CD4-positive, alpha-beta T cell (primary cell): ENCODE measurements around the gene TOLLIP. TPM values are rescaled to one million over a fixed set of nuclear protein-coding genes. Genes with fewer than 3 reads are reported as not detected.

Experiments
- ATAC-seq: fragments of 200-7000 bp; cut with Tn5 transposase; one replicate; pipeline ENCODE4 v1.10.0; 2022; ENCODE audit warnings: mild to moderate bottlenecking; ENCODE audit not compliant: poor library complexity
- CTCF ChIA-PET: fragments of 350-600 bp; sonication (Branson Sonifier 250); formaldehyde crosslinking; loops from one replicate; lab custom pipeline; 2021; ENCODE audit warnings: antibody characterized with exemption, inconsistent platforms; lab: Charles Lee
- POLR2A ChIA-PET: fragments of 350-600 bp; sonication (Branson Sonifier 250); formaldehyde crosslinking; loops from one replicate; lab custom pipeline; 2021; ENCODE audit warnings: antibody characterized with exemption, inconsistent platforms; lab: Charles Lee
- DNase-seq, 14 experiments: peaks; one replicate each; pipeline ENCODE4 v3.0.0-alpha.2; 2013 to 2020; ENCODE audit warnings: mixed read lengths in 2 of 14
- H3K27ac ChIP-seq, 2 donors: one replicate each; pipeline versions ENCODE4 v1.5.1 to v1.7.0; 2013; ENCODE audit warnings: low read length in 2 of 2, low read depth in 1 of 2, mild to moderate bottlenecking in 1 of 2
- H3K27me3 ChIP-seq, 2 experiments: 1 replicate in 1 of 2; 2 replicates in 1 of 2; pipeline versions ENCODE4 v1.6.1 to v1.7.0; 2013; ENCODE audit warnings: low read length in 2 of 2, control low read depth in 1 of 2, mild to moderate bottlenecking in 1 of 2, moderate library complexity in 1 of 2; ENCODE audit not compliant: insufficient read depth in 2 of 2, control insufficient read depth in 1 of 2
- H3K36me3 ChIP-seq: one replicate; pipeline ENCODE4 v1.6.1; 2013; ENCODE audit warnings: low read length, control low read depth; ENCODE audit not compliant: insufficient read depth
- H3K4me1 ChIP-seq: one replicate; pipeline ENCODE4 v1.6.1; 2013; ENCODE audit warnings: low read length, control low read depth; ENCODE audit not compliant: insufficient read depth
- H3K4me3 ChIP-seq: one replicate; pipeline ENCODE4 v1.5.1; 2013; ENCODE audit warnings: mild to moderate bottlenecking, low read length, moderate library complexity
- H3K9me3 ChIP-seq, 2 experiments: 1 replicate in 1 of 2; 2 replicates in 1 of 2; pipeline versions ENCODE4 v1.6.1 to v1.7.0; 2013; ENCODE audit warnings: low read length in 2 of 2, mild to moderate bottlenecking in 2 of 2, control low read depth in 1 of 2, moderate library complexity in 1 of 2; ENCODE audit not compliant: control insufficient read depth in 1 of 2, insufficient read depth in 1 of 2
- H3K27ac Mint-ChIP-seq: one replicate; pipeline ENCODE4 v1.8.0; 2020; ENCODE audit warnings: mixed read lengths
- H3K27me3 Mint-ChIP-seq: one replicate; pipeline ENCODE4 v1.8.0; 2021; ENCODE audit warnings: mixed read lengths
- H3K36me3 Mint-ChIP-seq: one replicate; pipeline ENCODE4 v1.8.0; 2021; ENCODE audit warnings: low read depth, mixed read lengths
- H3K4me1 Mint-ChIP-seq: one replicate; pipeline ENCODE4 v1.8.0; 2021; ENCODE audit warnings: low read depth, mixed read lengths
- H3K4me3 Mint-ChIP-seq: one replicate; pipeline ENCODE4 v1.8.0; 2020; ENCODE audit warnings: mild to moderate bottlenecking, mixed read lengths
- H3K9me3 Mint-ChIP-seq: one replicate; pipeline ENCODE4 v1.8.0; 2020; ENCODE audit warnings: mixed read lengths
- intact Hi-C, 2 experiments: fragments of 100-400 bp; cut with DNase I in 1 of 2; cut with micrococcal nuclease in 1 of 2; formaldehyde crosslinking; loops; one replicate each; pipeline versions ENCODE4 v1.15.1 to v1.9.0; 2023 to 2025; cut with DNase I, micrococcal nuclease
- total RNA-seq, 174 experiments: library from RNA in 2 of 174; stranded (reverse) in 2 of 174; gene quantifications; one replicate each; pipeline ENCODE4 v1.2.3 and lab custom pipeline; 2021 to 2026
- TF ChIP-seq, protein P1 (sequence below): fragments of 200-600 bp; IDR thresholded peaks from one replicate; pipeline ENCODE4 v1.8.0; 2022; ENCODE audit warnings: antibody characterized with exemption, mild to moderate bottlenecking

Gene TOLLIP
- total RNA-seq, 2 experiments from 2014 or later, result 38.9 to 41.0 TPM

DNA sequence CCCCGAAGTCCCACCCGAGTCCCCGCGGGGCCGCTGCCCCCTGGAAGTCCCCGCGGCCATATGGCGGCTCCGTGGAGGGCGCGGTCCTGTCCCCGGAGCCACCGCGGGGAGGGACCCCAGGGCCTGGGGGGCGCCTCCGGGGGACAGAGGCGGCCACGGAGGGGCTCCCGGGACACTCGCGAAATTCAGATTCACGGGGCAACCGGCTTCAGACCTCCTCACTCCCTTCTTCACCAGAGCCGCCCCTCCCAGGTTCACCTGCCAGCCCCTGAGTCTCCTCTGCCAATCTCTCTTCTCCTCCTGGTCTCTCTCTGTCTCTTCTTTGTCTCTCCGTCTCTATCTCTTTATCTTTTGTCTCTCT lies 28.2 kb upstream of the TOLLIP start:
- no peaks in the 10 kb centered on the region for H3K27me3 Mint-ChIP-seq
- no peaks in the 10 kb centered on the region for H3K36me3 ChIP-seq
- H3K4me3 ChIP-seq, result no peak overlapping the region
- H3K9me3 Mint-ChIP-seq, result peaks cover 8% of the 10 kb centered on the region
- H3K4me1 Mint-ChIP-seq, result peaks cover 22% of the 10 kb centered on the region
- no peaks in the 10 kb centered on the region for H3K27me3 ChIP-seq
- H3K27ac ChIP-seq, result no peak overlapping the region
- intact Hi-C loops, result loop anchor here in 1 of 2 experiments (2.0 to 5.0 kb wide), 2 partner anchors 45 to 235 kb away; partner anchors contain the start of gene DUSP8
- peak in 3 of 14 experiments; percentile 14 to 57 (median 37) for DNase-seq
- ATAC-seq, result no peak
- H3K9me3 ChIP-seq, result peaks cover 13 to 35% of the 10 kb centered on the region in 2 experiments
- H3K4me1 ChIP-seq, result peaks cover 14% of the 10 kb centered on the region
- ChIA-PET CTCF (no interaction called here), POLR2A (interaction anchor here (1.0 kb wide), 1 partner anchor 28 kb away, joined by 7 read pairs; the partner anchor contains the start of gene TOLLIP)
- no peak overlapping the region for H3K27ac Mint-ChIP-seq
- H3K36me3 Mint-ChIP-seq, result peaks cover 4% of the 10 kb centered on the region
- TF ChIP-seq, protein P1, sequence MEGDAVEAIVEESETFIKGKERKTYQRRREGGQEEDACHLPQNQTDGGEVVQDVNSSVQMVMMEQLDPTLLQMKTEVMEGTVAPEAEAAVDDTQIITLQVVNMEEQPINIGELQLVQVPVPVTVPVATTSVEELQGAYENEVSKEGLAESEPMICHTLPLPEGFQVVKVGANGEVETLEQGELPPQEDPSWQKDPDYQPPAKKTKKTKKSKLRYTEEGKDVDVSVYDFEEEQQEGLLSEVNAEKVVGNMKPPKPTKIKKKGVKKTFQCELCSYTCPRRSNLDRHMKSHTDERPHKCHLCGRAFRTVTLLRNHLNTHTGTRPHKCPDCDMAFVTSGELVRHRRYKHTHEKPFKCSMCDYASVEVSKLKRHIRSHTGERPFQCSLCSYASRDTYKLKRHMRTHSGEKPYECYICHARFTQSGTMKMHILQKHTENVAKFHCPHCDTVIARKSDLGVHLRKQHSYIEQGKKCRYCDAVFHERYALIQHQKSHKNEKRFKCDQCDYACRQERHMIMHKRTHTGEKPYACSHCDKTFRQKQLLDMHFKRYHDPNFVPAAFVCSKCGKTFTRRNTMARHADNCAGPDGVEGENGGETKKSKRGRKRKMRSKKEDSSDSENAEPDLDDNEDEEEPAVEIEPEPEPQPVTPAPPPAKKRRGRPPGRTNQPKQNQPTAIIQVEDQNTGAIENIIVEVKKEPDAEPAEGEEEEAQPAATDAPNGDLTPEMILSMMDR, result no peak
- no peak overlapping the region for H3K4me3 Mint-ChIP-seq

DNA sequence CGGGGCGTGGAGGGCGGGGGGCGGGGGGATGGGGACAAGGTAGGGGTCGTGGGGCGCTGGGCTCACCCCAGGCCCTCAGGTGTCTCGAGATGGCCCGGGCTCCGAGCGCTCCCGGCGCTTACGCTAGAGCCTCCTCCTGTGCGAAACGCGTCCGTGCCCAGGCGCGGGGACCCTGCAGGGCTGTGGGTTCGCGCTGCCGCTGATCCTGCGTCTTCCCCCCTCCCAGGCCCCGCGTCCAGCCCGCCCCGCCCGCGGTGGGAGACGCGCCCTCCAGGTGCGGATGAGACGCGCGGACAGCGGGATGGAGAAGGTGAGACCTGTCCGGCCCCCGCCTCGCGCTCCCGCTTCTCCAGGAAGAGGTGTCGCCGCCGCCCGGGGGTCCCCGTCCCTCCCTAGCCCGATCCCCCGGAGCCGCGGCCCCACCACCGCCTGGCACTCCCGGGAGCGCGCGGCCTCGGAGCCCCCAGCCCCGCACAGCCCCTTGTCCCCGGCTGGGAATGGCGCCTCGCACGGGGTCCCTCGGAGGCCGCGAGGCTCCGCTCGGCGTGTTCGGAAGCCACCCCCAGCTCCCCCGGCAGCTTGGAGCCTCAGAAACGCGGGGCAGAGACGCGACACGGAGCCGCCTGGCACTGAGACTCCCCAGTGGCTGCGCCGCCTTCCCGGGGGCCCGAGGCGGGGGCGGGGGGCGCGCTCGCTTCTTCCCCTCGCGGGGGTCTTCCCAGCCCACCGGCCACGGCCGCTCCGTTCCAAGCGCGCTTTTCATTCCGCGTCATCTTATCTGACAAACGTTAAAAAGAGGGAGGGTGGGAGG lies 27.6 kb upstream of the TOLLIP start:
- peaks cover 22% of the 10 kb centered on the region for H3K4me1 Mint-ChIP-seq
- CTCF ChIA-PET, result no interaction called here
- peaks cover 8% of the 10 kb centered on the region for H3K9me3 Mint-ChIP-seq
- peak; percentile 61 for ATAC-seq
- H3K27ac Mint-ChIP-seq, result no peak overlapping the region
- peaks cover 14% of the 10 kb centered on the region for H3K4me1 ChIP-seq
- no peaks in the 10 kb centered on the region for H3K27me3 ChIP-seq
- TF ChIP-seq, protein P1, result no peak
- intact Hi-C loops, result loop anchor here in 1 of 2 experiments (5.0 kb wide), 1 partner anchor 235 kb away; the partner anchor contains the start of gene DUSP8
- DNase-seq, result peak in 12 of 14 experiments; percentile 26 to 85 (median 49)
- peak overlapping the region; percentile 22 for H3K4me3 ChIP-seq
- H3K27me3 Mint-ChIP-seq, result no peaks in the 10 kb centered on the region
- POLR2A ChIA-PET, result interaction anchor here (1.0 kb wide), 1 partner anchor 27 kb away, joined by 7 read pairs; the partner anchor contains the start of gene TOLLIP
- peak overlapping the region in 1 of 2 donors; percentile 41 for H3K27ac ChIP-seq
- H3K36me3 Mint-ChIP-seq, result peaks cover 4% of the 10 kb centered on the region
- peaks cover 13 to 35% of the 10 kb centered on the region in 2 experiments for H3K9me3 ChIP-seq
- no peak overlapping the region for H3K4me3 Mint-ChIP-seq
- no peaks in the 10 kb centered on the region for H3K36me3 ChIP-seq

DNA sequence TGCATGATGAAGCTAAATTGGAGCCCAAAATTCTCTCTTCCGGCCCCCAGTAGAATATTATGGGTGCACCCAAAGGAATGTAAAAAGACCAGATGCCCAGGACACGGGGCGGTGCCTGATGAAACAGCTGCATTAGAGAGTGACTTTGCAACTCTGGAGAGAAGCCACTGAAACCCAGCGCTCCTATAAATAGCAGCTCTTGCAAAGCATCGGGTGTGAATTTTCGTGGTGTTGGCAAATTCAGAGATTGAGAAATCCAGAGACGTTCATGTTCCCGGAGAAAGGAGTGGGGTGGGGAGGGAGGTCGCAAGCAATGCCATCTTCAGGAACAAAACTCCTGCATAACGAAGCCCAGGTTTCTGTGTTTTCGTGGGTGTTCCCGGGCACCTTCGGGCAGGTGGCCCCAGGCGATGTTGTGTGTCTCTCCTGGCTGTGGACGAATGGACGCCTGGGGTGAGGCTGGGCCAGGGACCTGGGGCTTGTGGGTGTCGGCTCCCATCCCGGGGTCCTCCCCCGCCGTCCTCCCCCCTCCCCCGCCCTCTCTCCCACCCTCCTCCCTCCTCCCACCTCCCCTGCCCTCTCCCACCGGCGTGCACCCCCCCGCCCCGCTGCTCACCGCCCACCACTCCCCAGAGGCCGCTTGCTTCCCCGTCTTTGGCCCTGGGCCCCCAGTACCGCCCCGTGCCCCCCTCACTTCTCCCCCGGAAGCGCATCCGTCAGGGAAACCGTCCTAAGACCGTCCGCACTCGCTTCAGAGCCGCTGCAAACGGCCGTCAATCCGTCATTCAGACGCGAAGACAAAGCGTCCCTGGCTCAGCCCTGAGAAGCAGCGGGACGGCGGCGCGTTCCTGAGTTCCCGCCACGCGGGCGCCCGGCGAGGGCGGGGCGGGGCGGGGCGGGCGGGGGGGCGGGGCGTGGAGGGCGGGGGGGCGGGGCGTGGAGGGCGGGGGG lies 26.7 kb upstream of the TOLLIP start:
- Mint-ChIP-seq H3K27me3 (no peaks in the 10 kb centered on the region), H3K4me1 (peaks cover 22% of the 10 kb centered on the region), H3K36me3 (peaks cover 4% of the 10 kb centered on the region), H3K9me3 (peaks cover 8% of the 10 kb centered on the region), H3K27ac (peak overlapping the region; percentile 85), H3K4me3 (peak overlapping the region; percentile 93)
- CTCF ChIA-PET, result no interaction called here
- H3K9me3 ChIP-seq, result peaks cover 13 to 35% of the 10 kb centered on the region in 2 experiments
- H3K27me3 ChIP-seq, result no peaks in the 10 kb centered on the region
- TF ChIP-seq, protein P1, result no peak
- peak overlapping the region; percentile 59 for H3K4me3 ChIP-seq
- DNase-seq (peak in 13 of 14 experiments; percentile 32 to 85 (median 59)), ATAC-seq (peak; percentile 56)
- POLR2A ChIA-PET, result interaction anchor here (1.1 to 2.1 kb wide), 3 partner anchors 25 to 47 kb away, joined by 5 to 19 read pairs (median 6); partner anchors contain the start of gene TOLLIP
- no peaks in the 10 kb centered on the region for H3K36me3 ChIP-seq
- H3K27ac ChIP-seq, result no peak overlapping the region
- intact Hi-C loops, result loop anchor here in 1 of 2 experiments (1.0 to 5.0 kb wide), 3 partner anchors 26 to 236 kb away; partner anchors contain the start of gene DUSP8
- H3K4me1 ChIP-seq, result peaks cover 14% of the 10 kb centered on the region
